ENCODE measurements around the gene AFF1. TPM values are rescaled to one million over a fixed set of nuclear protein-coding genes. Genes with fewer than 3 reads are reported as not detected.
A peak's percentile ranks its signal among the peaks of the same experiment; 100 is the strongest.

Gene AFF1
- total RNA-seq, 1 donor from 2014 or later: 89.3 TPM

DNA sequence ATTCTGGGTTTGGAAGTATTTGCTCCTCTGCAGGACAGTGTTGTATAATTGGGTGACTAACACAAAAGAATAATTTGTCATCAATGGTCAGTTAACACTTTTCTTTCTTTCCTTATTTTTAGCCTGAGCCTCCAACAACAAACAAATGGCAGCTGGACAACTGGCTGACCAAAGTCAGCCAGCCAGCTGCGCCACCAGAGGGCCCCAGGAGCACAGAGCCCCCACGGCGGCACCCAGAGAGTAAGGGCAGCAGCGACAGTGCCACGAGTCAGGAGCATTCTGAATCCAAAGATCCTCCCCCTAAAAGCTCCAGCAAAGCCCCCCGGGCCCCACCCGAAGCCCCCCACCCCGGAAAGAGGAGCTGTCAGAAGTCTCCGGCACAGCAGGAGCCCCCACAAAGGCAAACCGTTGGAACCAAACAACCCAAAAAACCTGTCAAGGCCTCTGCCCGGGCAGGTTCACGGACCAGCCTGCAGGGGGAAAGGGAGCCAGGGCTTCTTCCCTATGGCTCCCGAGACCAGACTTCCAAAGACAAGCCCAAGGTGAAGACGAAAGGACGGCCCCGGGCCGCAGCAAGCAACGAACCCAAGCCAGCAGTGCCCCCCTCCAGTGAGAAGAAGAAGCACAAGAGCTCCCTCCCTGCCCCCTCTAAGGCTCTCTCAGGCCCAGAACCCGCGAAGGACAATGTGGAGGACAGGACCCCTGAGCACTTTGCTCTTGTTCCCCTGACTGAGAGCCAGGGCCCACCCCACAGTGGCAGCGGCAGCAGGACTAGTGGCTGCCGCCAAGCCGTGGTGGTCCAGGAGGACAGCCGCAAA is 179.6 kb downstream of the AFF1 start:
- H3K27ac Mint-ChIP-seq: no peak overlapping the region
- no peaks in the 10 kb centered on the region for H3K27me3 Mint-ChIP-seq
- no peaks in the 10 kb centered on the region for H3K9me3 Mint-ChIP-seq (ENCODE audit: low read depth)
- peaks cover 4% of the 10 kb centered on the region for H3K4me1 Mint-ChIP-seq (ENCODE audit: low read depth)
- no peak overlapping the region for H3K4me3 Mint-ChIP-seq (ENCODE audit: low read depth)
- no peak for DNase-seq (ENCODE audit: low spot score, unreplicated experiment)
- peaks cover 21% of the 10 kb centered on the region for H3K36me3 Mint-ChIP-seq (ENCODE audit: insufficient read depth)
- TF ChIP-seq, protein P1, sequence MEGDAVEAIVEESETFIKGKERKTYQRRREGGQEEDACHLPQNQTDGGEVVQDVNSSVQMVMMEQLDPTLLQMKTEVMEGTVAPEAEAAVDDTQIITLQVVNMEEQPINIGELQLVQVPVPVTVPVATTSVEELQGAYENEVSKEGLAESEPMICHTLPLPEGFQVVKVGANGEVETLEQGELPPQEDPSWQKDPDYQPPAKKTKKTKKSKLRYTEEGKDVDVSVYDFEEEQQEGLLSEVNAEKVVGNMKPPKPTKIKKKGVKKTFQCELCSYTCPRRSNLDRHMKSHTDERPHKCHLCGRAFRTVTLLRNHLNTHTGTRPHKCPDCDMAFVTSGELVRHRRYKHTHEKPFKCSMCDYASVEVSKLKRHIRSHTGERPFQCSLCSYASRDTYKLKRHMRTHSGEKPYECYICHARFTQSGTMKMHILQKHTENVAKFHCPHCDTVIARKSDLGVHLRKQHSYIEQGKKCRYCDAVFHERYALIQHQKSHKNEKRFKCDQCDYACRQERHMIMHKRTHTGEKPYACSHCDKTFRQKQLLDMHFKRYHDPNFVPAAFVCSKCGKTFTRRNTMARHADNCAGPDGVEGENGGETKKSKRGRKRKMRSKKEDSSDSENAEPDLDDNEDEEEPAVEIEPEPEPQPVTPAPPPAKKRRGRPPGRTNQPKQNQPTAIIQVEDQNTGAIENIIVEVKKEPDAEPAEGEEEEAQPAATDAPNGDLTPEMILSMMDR (IDR thresholded peaks at IDR 0.05; ENCODE audit: unreplicated experiment): peak; percentile 29

DNA sequence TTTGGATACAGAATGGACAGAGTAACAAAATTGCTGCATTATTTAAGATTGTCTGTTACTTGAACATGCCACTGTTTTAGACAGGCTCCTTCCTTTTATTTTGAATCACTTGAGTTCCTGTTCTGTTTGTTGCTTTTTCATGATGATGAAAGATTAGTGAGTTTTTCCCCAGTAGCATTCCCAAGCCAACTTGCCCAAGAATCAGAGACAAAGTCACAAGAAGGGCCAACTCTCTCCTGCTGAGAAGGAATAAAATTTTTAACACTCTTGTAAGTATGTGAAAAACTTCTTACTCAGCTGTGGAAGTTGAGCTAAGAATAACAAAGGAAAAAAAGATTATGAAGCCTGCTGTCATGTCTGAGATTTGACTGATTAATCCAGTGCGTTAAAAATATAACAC is 181.4 kb downstream of the AFF1 start:
- DNase-seq (ENCODE audit: low spot score, unreplicated experiment): no peak

DNA sequence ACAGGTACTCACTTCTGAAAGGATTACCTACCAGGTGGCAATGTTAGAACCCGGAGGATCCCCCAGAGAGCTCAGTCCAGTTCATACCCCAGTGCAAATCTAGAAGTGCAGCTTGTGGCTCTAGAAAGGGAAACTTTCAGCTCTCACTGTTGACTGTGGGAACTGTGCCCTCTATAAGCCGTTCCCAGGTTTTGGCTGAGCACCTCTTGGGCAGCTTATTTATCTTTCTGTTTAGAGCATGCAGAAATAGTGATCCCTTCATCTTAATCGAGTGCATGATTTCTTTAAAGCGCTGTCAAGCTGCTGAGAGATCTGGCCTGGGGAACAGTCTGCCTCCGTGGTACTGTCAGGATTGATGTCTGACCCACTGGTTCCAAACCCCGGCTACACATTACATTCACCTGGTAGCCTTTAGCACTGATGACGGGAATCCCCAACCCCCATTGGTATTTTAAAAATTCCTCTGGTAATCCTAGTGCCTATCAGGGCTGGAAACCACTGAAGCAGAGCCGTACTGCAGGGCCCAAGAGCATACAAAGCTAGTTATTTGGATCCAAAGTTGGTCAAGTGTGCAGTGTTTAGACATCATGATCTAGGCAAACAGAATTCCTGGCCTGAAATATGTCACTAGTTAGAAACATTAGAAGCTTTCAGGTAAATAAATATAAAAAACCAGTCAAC is 182.4 kb downstream of the AFF1 start:
- TF ChIP-seq, protein P1 (IDR thresholded peaks at IDR 0.05; ENCODE audit: unreplicated experiment): no peak
- H3K4me3 Mint-ChIP-seq (ENCODE audit: low read depth): no peak overlapping the region
- no peaks in the 10 kb centered on the region for H3K27me3 Mint-ChIP-seq
- peak overlapping the region; percentile 79 for H3K27ac Mint-ChIP-seq
- H3K9me3 Mint-ChIP-seq (ENCODE audit: low read depth): no peaks in the 10 kb centered on the region
- DNase-seq (ENCODE audit: low spot score, unreplicated experiment): no peak
- peaks cover 23% of the 10 kb centered on the region for H3K4me1 Mint-ChIP-seq (ENCODE audit: low read depth)
- H3K36me3 Mint-ChIP-seq (ENCODE audit: insufficient read depth): peaks cover 29% of the 10 kb centered on the region

More for the DNA sequence above, 181.4 kb downstream of the AFF1 start:
- Mint-ChIP-seq H3K4me3 (ENCODE audit: low read depth) (no peak overlapping the region), H3K36me3 (ENCODE audit: insufficient read depth) (peaks cover 29% of the 10 kb centered on the region), H3K4me1 (ENCODE audit: low read depth) (peaks cover 18% of the 10 kb centered on the region), H3K27ac (peak overlapping the region; percentile 46), H3K9me3 (ENCODE audit: low read depth) (no peaks in the 10 kb centered on the region), H3K27me3 (no peaks in the 10 kb centered on the region)
- TF ChIP-seq, protein P1 (IDR thresholded peaks at IDR 0.05; ENCODE audit: unreplicated experiment): no peak

DNA sequence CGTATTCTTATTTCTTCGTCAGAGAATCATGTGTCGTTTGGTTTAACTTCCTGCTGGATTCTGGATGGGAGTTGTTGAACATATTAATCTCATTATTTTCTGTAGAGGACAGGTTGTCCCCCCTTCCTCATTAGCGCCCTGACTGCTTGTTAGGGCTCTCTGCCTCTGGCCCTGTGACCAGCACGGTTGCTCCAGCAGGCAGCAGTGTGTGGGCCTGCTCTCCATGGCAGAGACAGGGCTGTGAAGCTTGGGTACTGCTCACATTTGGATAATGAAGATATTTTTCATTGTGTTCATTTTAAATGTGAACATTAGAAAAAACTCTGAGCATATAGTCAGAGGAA is 182.9 kb downstream of the AFF1 start:
- Mint-ChIP-seq H3K4me1 (ENCODE audit: low read depth) (peaks cover 25% of the 10 kb centered on the region), H3K4me3 (ENCODE audit: low read depth) (no peak overlapping the region), H3K36me3 (ENCODE audit: insufficient read depth) (peaks cover 30% of the 10 kb centered on the region), H3K27ac (peak overlapping the region; percentile 79), H3K9me3 (ENCODE audit: low read depth) (no peaks in the 10 kb centered on the region), H3K27me3 (no peaks in the 10 kb centered on the region)
- TF ChIP-seq, protein P1 (IDR thresholded peaks at IDR 0.05; ENCODE audit: unreplicated experiment): no peak
- no peak for DNase-seq (ENCODE audit: low spot score, unreplicated experiment)

DNA sequence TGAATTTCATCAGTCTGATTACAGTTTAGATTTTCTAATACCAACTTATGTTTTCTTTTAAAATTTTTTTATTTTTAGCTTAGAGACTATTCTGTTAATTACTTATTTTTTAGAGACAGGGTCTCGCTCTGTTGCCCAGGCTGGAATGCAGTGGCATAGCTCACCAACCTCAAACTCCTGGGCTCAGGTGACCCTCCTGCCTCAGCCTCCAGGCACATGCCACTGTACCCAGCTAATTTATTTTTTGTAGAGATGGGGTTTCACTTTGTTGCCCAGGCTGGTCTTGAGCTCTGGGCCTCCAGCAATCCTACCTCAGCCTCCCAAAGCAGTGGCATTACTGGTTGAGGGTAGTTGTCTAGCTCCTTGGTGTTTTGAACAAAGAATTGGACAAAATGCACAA is 183.6 kb downstream of the AFF1 start:
- no peaks in the 10 kb centered on the region for H3K27me3 Mint-ChIP-seq
- peaks cover 30% of the 10 kb centered on the region for H3K36me3 Mint-ChIP-seq (ENCODE audit: insufficient read depth)
- H3K27ac Mint-ChIP-seq: no peak overlapping the region
- no peaks in the 10 kb centered on the region for H3K9me3 Mint-ChIP-seq (ENCODE audit: low read depth)
- TF ChIP-seq, protein P1 (IDR thresholded peaks at IDR 0.05; ENCODE audit: unreplicated experiment): no peak
- H3K4me3 Mint-ChIP-seq (ENCODE audit: low read depth): no peak overlapping the region
- H3K4me1 Mint-ChIP-seq (ENCODE audit: low read depth): peaks cover 25% of the 10 kb centered on the region
- no peak for DNase-seq (ENCODE audit: low spot score, unreplicated experiment)

All from progenitor cell of endocrine pancreas (in vitro differentiated cells).